H54 (cell line): ENCODE results near the gene SMPD2.
"Not testable (repeated sequence)": the region's sequence is repeated elsewhere in the genome, so short reads cannot be mapped to it uniquely, and the experiment has no call there.

Experiments used
- DNase-seq: peaks from one replicate; pipeline ENCODE4 v3.0.0; 2011; ENCODE audit warnings: low spot score, mixed read lengths; ENCODE audit not compliant: insufficient read length
- FAIRE-seq: peaks from 3 replicates; lab custom pipeline; 2011; peaks lifted over from hg19 to GRCh38; lab: Jason Lieb, UNC
- POLR2A ChIP-seq: IDR thresholded peaks from 2 replicates; pipeline ENCODE4 v1.6.1; 2011; ENCODE audit warnings: low read depth, mild to moderate bottlenecking, low read length

The SMPD2 gene

DNA sequence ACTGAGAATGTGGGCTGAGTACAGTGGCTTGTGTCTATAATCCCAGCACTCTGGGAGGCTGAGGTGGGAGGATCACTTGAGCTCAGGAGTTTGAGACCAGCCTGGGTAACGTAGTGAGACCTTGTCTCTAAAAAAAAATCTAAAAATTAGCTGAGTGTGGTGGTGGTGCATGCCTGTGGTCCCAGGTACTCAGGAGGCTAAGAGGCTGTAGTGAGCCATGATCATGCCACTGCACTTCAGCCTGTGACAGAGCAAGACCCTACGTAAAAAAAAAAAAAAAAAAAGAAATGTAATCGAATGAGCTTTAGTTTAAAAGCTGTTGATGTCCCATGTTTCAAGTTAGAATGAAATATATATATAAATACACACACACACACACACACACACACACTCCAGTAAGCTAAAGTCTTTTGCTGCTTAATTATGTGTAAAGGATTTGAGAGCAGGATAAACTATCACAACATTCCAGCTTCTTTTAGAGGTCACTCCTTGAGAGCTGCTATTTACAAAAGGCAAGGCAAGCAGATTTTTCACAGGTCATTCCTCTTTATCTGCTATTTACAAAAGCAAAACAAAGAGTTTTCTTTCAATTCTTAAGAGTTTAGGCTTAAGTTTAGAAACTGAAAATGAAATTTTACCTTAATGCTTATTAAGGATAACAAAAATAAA is 19.8 kb downstream of the SMPD2 start:
- DNase-seq (no peak), FAIRE-seq (no peak)
- no peak for TF ChIP-seq POLR2A

DNA sequence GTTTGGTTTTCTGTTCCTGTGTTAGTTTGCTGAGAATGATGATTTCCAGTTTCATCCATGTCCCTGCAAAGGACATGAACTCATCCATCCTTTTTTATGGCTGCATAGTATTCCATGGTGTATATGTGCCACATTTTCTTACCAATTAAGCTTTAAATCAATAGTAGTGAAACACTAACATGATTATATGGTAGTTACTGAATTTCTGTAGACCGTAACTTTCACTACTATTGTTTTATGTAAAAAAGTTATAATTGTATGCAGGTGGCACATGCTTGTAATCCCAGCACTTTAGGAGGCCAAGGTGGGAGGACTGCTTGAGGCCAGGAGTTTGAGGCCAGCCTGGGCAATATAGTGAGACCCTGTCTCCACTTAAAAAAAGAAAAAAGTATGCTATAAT is 20.7 kb downstream of the SMPD2 start:
- DNase-seq, FAIRE-seq: not testable (repeated sequence)

GRCh38 chr6:109461733-109462526 is 21.4 kb downstream of the SMPD2 start:
- FAIRE-seq = no peak
- no peak for TF ChIP-seq POLR2A
- no peak for DNase-seq

DNA sequence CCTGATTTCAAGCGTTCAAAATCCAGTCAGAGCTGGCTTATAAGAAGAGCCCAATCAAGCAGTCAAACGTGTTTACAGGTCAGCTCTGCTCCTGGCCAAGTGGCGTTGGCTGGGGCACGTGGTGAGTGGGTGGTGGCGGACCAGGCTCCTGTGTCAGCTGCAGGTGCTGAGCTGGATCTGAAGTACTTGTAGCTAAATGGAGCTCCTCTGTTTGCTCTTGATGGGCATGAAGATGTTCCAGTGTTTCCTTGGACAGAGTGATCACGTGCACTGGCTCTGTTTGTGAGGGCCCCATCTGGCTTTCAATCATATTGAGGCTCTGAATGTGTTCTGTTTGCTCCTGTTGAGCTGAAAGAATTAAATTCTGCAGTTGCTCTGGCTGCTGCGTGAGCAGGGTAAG is 25.2 kb downstream of the SMPD2 start:
- no peak for DNase-seq
- TF ChIP-seq POLR2A = no peak
- no peak for FAIRE-seq

DNA sequence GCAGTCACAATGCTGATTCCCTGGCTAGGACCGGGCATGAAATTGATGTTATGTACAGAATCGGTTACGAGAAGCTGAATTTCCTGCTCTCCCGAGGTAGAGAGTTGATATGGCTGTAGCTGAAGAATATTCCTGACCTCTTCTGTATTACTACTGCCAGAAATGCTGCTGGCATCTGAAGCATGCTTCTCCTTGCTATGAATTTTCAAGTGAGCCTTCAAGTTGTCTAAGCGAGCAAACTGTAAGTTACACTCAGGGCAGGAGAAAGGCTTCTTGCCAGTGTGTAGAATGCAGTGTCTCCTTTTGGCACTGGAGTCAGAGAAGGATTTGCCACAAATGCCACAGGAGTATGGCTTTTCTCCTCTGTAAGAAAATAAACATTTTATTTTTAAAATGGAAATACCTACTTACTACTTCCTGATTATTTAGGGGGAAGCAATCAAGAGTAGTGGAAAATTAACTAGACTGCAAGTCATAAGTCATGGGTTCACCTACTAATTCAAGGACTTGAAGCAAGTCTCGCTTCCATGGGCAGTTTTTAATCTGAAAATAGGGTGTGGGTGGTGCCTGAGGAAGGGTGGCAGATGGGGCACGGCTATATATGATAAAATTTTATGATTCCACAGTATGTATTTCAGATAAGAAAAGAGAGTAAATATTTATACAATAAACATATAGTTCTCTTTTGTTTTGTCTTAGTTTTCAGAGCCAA is 25.8 kb downstream of the SMPD2 start:
- TF ChIP-seq POLR2A = no peak
- FAIRE-seq (no peak), DNase-seq (no peak)

DNA sequence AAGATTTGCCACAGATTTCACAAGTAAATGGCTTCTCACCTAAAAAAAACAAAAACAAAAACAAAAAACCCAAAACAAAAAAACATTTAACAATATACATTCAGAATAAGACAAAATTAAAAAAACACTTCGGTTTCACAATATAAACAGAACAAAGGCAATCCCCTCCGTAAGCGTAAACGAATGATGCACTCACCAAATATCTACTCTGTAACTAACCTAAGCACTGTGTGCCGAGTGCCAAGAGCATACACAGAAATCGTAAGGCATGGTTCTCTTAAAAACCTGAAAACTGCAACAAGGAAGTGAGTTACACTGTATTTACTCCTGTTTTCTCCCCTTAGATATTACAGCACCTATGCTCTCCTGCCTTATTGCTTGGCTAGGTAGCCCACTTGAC is 27.2 kb downstream of the SMPD2 start:
- TF ChIP-seq POLR2A = no peak
- DNase-seq = no peak
- FAIRE-seq = no peak

GRCh38 chr6:109469591-109470189 is 29.2 kb downstream of the SMPD2 start:
- no peak for FAIRE-seq
- no peak for DNase-seq
- no peak for TF ChIP-seq POLR2A

GRCh38 chr6:109471105-109471810 is 30.7 kb downstream of the SMPD2 start:
- DNase-seq (no peak), FAIRE-seq (no peak)
- TF ChIP-seq POLR2A = no peak

DNA sequence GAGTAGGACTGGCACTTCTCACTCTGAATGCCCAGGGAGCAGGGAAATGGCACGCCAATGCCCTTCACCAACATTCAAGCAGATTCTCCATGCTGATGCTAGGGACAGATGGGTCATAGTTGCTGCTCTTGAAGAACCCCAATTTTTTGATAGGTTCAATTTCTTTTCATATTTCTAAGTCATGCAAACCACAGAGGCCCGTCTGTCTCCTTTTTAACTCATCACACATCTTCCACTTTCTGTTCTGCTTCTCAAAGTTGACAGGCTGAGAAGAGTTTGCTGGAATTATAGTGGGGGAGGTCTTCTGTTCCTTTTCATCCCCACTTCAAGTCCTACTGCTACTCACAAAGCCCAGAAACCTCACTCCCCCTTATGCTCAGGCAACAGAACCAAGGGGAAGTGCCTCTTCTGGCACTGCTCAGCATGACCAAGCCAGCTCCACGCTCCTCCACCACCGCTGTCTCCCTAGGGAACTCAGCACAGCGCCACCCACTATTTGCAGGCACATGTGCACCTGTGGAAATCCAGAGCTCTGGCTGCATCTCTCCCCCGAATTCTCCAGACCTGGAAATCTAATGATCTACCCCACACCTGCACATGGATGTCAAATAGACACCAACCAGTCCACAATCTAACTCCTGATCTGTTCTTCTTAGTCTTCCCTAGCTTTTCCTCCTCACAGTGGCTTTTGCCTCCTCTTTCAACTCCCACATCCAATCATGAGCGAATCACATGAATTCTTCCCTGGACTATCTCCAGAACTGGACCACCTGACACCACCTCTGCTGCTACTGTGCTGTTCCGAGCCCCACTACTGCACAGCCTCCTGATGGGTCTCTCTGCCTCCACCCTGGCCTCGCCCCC is 31.8 kb downstream of the SMPD2 start:
- no peak for TF ChIP-seq POLR2A
- DNase-seq = no peak
- no peak for FAIRE-seq

DNA sequence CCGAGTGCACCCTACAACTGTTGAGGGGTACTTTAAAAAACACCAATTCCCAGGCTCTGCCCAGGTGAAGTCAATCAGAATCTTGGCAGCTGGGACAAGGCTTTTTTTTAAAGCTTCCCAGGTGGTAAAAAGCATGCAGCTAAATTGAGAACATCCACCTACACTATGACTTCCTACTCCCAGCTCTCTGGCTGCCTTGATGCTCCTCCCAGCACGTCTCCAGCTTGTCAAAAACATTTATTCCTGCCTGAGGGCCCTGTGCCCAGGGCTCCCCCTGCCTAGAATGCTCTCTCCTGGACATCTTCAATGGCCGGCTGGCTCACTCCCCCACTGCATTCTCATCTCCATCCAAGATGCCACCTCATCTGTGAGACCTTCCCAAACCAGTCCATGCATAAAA is 32.6 kb downstream of the SMPD2 start:
- DNase-seq (no peak), FAIRE-seq (no peak)
- no peak for TF ChIP-seq POLR2A

DNA sequence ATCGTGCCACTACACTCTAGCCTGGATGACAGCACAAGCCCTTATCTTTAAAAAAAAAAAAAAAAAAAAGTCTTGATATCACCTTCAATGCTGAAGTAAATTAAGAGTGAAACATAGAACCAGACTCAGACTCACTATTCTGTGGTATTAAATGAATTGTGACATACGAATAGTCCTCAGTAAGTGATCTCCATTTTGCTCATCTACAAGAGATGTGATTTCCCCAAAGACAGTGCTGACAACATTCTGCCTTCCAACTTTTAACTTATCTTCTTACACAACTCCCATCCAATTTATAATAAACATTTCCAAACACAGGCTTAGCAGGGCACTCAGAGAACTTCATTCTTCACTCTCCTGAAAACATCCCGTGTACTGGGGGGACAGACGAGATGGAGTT is 34.5 kb downstream of the SMPD2 start:
- no peak for DNase-seq
- no peak for FAIRE-seq
- TF ChIP-seq POLR2A = no peak

GRCh38 chr6:109475625-109476024 is 35.1 kb downstream of the SMPD2 start:
- DNase-seq = no peak
- no peak for FAIRE-seq
- no peak for TF ChIP-seq POLR2A
